Breast epithelium (tissue), 4 donors: ENCODE data around the gene PMS1. TPM values are rescaled to one million over a fixed set of nuclear protein-coding genes. Genes with fewer than 3 reads are reported as not detected.

Source experiments
- DNase-seq, 2 donors: peaks; one replicate each; pipeline ENCODE4 v3.0.0-alpha.2; 2019; ENCODE audit warnings: low spot score in 2 of 2
- H3K27ac ChIP-seq, 2 donors: fragments of 200-600 bp; sonication (generic) in 1 of 2; one replicate each; pipeline ENCODE4 v1.5.1; 2016 to 2019; ENCODE audit warnings: mild to moderate bottlenecking in 1 of 2
- H3K27me3 ChIP-seq, 2 donors: fragments of 200-600 bp; sonication (generic) in 1 of 2; one replicate each; pipeline versions ENCODE4 v1.5.1 to v1.6.0; 2017 to 2019; ENCODE audit warnings: control low read depth in 1 of 2, mild to moderate bottlenecking in 1 of 2
- H3K36me3 ChIP-seq: fragments of 200-600 bp; one replicate; pipeline ENCODE4 v1.5.1; 2019
- H3K4me1 ChIP-seq, 2 donors: fragments of 200-600 bp; sonication (generic); one replicate each; pipeline ENCODE4 v1.5.1; 2016 to 2019; ENCODE audit warnings: control low read depth in 1 of 2
- H3K4me3 ChIP-seq, 3 donors: fragments of 200-600 bp; sonication (generic); 1 replicate in 2 of 3; 2 replicates in 1 of 3; pipeline ENCODE4 v1.5.1; 2016 to 2019; ENCODE audit warnings: mild to moderate bottlenecking in 3 of 3, moderate library complexity in 2 of 3
- H3K9me3 ChIP-seq, 2 donors: fragments of 200-600 bp; sonication (generic) in 1 of 2; one replicate each; pipeline ENCODE4 v1.5.1; 2016 to 2019; ENCODE audit warnings: control low read depth in 1 of 2
- POLR2A ChIP-seq: fragments of 450-650 bp; IDR thresholded peaks from one replicate; pipeline ENCODE4 v1.6.1; 2016; ENCODE audit warnings: antibody characterized with exemption, mild to moderate bottlenecking, moderate library complexity
- POLR2AphosphoS5 ChIP-seq, 3 donors: sonication (generic); formaldehyde crosslinking; IDR thresholded peaks; one replicate each; pipeline ENCODE4 v1.6.1; 2017; ENCODE audit warnings: antibody characterized with exemption in 3 of 3
- intact Hi-C: fragments of 100-400 bp; cut with DNase I; formaldehyde crosslinking; loops from one replicate; pipeline ENCODE4 v1.15.1; 2023; ENCODE audit warnings: low total_unique reads
- total RNA-seq, 3 donors: library from RNA; depleted of rRNA; stranded (reverse); fragments of >200 nt; gene quantifications; one replicate each; pipeline ENCODE4 v1.1.0, GENCODE V29; 2016
- TF ChIP-seq, protein P1 (sequence below), 3 donors: fragments of 450-650 bp; IDR thresholded peaks; one replicate each; pipeline ENCODE4 v1.5.1; 2016 to 2017; ENCODE audit warnings: antibody characterized with exemption in 3 of 3, mild to moderate bottlenecking in 3 of 3, moderate library complexity in 3 of 3

PMS1 gene
- total RNA-seq, 3 donors from 2014 or later = 18.1 to 29.1 (median 21.0) TPM

- no peak for TF ChIP-seq POLR2A
- TF ChIP-seq, protein P1, sequence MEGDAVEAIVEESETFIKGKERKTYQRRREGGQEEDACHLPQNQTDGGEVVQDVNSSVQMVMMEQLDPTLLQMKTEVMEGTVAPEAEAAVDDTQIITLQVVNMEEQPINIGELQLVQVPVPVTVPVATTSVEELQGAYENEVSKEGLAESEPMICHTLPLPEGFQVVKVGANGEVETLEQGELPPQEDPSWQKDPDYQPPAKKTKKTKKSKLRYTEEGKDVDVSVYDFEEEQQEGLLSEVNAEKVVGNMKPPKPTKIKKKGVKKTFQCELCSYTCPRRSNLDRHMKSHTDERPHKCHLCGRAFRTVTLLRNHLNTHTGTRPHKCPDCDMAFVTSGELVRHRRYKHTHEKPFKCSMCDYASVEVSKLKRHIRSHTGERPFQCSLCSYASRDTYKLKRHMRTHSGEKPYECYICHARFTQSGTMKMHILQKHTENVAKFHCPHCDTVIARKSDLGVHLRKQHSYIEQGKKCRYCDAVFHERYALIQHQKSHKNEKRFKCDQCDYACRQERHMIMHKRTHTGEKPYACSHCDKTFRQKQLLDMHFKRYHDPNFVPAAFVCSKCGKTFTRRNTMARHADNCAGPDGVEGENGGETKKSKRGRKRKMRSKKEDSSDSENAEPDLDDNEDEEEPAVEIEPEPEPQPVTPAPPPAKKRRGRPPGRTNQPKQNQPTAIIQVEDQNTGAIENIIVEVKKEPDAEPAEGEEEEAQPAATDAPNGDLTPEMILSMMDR (IDR thresholded peaks at IDR 0.05) = no peak
- no peak for TF ChIP-seq POLR2AphosphoS5 (IDR thresholded peaks at IDR 0.05)
- Histone ChIP-seq H3K27me3 (no peaks in the 10 kb centered on the region), H3K36me3 (no peaks in the 10 kb centered on the region), H3K27ac (no peak overlapping the region), H3K9me3 (no peaks in the 10 kb centered on the region), H3K4me1 (no peaks in the 10 kb centered on the region), H3K4me3 (no peak overlapping the region)
- intact Hi-C loops = no loop called here
- DNase-seq = no peak
Observed at GRCh38 chr2:189899101-189899500, 114.9 kb downstream of the PMS1 start.

DNA sequence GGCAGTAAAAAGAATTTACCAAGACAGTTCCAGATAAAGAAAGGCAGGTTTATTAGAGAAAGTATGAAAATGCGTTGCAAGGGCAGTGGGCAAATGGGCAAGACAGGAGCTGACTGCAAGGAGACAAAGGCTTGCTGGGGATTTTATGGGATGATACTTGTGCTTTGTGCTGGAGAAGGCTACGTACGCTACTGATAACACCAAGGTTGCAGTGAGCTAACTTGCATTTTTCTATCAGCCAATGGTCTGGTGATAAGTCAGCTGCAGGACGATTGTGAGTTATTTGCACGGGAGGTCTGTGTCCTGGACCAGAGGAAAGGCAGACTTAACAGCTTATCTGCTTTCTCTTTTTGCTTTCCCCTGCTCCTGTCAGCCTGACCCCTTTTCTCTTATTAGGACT is 116.5 kb downstream of the PMS1 start:
- intact Hi-C loops = no loop called here
- no peak overlapping the region for H3K4me3 ChIP-seq
- no peak for DNase-seq
- H3K36me3 ChIP-seq = no peaks in the 10 kb centered on the region
- no peaks in the 10 kb centered on the region for H3K4me1 ChIP-seq
- TF ChIP-seq POLR2AphosphoS5 (IDR thresholded peaks at IDR 0.05) (no peak), POLR2A (no peak)
- H3K27ac ChIP-seq = no peak overlapping the region
- no peaks in the 10 kb centered on the region for H3K9me3 ChIP-seq
- H3K27me3 ChIP-seq = no peaks in the 10 kb centered on the region

DNA sequence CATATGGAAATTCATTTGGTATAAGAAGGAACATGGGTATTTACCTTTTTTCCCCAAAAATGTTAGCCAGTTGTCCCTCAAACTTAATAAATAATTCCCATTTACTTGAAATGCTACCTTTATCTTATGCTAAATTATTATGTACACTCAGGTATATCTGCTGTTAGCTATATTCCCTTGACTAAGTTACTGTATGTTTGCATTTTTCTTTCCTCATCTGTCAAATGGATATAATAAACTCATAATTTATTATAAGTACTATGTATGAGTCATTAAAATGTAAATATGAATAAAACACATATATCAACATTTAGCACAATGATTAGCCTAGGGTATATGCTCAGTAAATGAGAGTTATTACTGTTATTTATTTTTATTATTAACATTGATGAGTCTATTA is 117.4 kb downstream of the PMS1 start:
- no peak for DNase-seq
- no peaks in the 10 kb centered on the region for H3K9me3 ChIP-seq
- H3K36me3 ChIP-seq = no peaks in the 10 kb centered on the region
- intact Hi-C loops = no loop called here
- H3K27me3 ChIP-seq = no peaks in the 10 kb centered on the region
- no peak overlapping the region for H3K27ac ChIP-seq
- no peak overlapping the region for H3K4me3 ChIP-seq
- TF ChIP-seq, protein P1 (IDR thresholded peaks at IDR 0.05) = no peak
- TF ChIP-seq POLR2AphosphoS5 (IDR thresholded peaks at IDR 0.05) (no peak), POLR2A (no peak)
- no peaks in the 10 kb centered on the region for H3K4me1 ChIP-seq

DNA sequence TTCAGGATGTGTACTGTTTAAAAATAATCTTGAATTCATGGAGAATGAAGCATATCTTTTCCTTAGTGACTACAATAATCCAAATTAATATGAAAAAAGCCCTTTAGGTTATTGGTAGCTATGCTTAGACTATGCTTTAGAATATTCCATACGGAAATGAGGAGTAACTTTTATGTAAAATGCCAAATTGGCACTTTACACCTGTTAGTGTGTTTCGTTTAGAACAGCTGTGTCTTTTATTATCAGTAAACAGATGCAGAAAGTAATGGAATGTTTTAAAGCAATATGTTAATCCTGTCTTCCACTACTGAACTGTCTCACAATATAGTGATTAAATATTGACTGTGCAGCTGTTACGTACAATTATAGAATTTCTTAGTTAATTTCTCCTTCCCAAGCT is 129.6 kb downstream of the PMS1 start:
- Histone ChIP-seq H3K4me3 (no peak overlapping the region), H3K27me3 (no peaks in the 10 kb centered on the region), H3K4me1 (no peaks in the 10 kb centered on the region), H3K36me3 (no peaks in the 10 kb centered on the region), H3K9me3 (peaks cover 0 to 4% of the 10 kb centered on the region in 2 donors), H3K27ac (no peak overlapping the region)
- TF ChIP-seq POLR2AphosphoS5 (IDR thresholded peaks at IDR 0.05) (no peak), POLR2A (no peak)
- TF ChIP-seq, protein P1 (IDR thresholded peaks at IDR 0.05) = no peak
- no peak for DNase-seq
- intact Hi-C loops = no loop called here

DNA sequence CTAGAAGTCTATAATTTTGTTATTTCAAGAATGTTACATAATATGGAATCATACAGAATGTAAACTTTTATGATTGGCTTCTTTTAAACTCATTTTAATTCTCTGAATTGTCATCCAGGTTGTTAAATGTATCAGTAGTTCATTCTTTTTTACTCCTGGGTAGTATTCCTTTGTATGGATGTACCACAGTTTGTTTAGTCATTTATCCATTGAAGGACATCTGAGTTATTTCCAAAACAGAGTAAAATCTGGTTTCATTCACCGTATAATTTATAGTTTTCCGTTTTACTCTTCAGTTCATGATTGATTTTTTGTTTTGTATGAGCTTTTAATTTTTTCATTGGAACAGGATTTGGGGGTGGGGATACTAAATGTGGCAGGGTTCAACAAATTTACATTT is 132.4 kb downstream of the PMS1 start:
- Histone ChIP-seq H3K4me1 (no peaks in the 10 kb centered on the region), H3K27me3 (no peaks in the 10 kb centered on the region), H3K9me3 (no peaks in the 10 kb centered on the region), H3K36me3 (no peaks in the 10 kb centered on the region), H3K27ac (no peak overlapping the region), H3K4me3 (no peak overlapping the region)
- DNase-seq = no peak
- no peak for TF ChIP-seq POLR2A
- no peak for TF ChIP-seq POLR2AphosphoS5 (IDR thresholded peaks at IDR 0.05)
- TF ChIP-seq, protein P1 (IDR thresholded peaks at IDR 0.05) = no peak
- intact Hi-C loops = no loop called here

Other genes with a start within 250 kb of the PMS1 start
- 100 to 1,000 TPM in 2 of 3 donors, 10 to 100 TPM in 1; 42.2 to 183 (median 162) TPM for gene SLC40A1, start 203.7 kb upstream of the PMS1 start, total RNA-seq
- gene ASNSD1, start 123.0 kb upstream of the PMS1 start, total RNA-seq = 10 to 100 TPM; 48.0 to 65.6 (median 54.7) TPM
- 10 to 100 TPM; 11.5 to 22.1 (median 21.1) TPM for gene ANKAR, start 109.8 kb upstream of the PMS1 start, total RNA-seq
- gene OSGEPL1, start 21.7 kb upstream of the PMS1 start, total RNA-seq = 10 to 100 TPM in 1 of 3 donors, 1 to 10 TPM in 2; 5.3 to 11.6 (median 9.2) TPM
- gene ORMDL1, start 111 bp upstream of the PMS1 start, total RNA-seq = 10 to 100 TPM; 85.2 to 97.0 (median 90.6) TPM